ENCODE data around the gene KANK4.

DNA sequence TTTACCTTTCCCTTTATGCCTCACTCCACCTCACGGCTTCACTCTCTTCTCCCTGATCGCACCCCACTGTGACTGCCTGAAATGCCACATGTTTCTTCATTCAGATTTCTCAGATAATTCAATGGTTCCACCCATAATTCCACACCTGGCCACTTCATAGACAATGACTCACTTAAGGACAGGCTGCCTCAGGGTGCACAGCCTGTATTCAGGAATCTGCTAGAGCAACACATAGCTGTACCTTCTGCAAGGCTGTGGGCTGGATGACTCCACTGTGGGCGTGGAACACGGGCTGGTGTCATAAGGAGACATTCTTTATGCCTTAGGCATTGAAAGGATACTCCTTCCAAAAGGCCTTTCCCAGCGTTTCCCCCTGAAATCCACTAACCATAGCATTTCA lies 88.5 kb downstream of the KANK4 start:
- TF ChIP-seq POLR2AphosphoS5 (IDR thresholded peaks at IDR 0.05; ENCODE audit: borderline replicate concordance, low read depth, low read length) = no peak
- no peak for TF ChIP-seq EZH2 (IDR thresholded peaks at IDR 0.05)

Data from SK-N-MC (cell line).